ENCODE data around the gene KIF1A. TPM values are rescaled to one million over a fixed set of nuclear protein-coding genes. Genes with fewer than 3 reads are reported as not detected.

KIF1A gene
- total and polyA plus RNA-seq, 2 of the 13 experiments (the other 11 are each of a cell fraction or from before 2014, with no cell fraction given), result 0.01 TPM; not detected in 1

DNA sequence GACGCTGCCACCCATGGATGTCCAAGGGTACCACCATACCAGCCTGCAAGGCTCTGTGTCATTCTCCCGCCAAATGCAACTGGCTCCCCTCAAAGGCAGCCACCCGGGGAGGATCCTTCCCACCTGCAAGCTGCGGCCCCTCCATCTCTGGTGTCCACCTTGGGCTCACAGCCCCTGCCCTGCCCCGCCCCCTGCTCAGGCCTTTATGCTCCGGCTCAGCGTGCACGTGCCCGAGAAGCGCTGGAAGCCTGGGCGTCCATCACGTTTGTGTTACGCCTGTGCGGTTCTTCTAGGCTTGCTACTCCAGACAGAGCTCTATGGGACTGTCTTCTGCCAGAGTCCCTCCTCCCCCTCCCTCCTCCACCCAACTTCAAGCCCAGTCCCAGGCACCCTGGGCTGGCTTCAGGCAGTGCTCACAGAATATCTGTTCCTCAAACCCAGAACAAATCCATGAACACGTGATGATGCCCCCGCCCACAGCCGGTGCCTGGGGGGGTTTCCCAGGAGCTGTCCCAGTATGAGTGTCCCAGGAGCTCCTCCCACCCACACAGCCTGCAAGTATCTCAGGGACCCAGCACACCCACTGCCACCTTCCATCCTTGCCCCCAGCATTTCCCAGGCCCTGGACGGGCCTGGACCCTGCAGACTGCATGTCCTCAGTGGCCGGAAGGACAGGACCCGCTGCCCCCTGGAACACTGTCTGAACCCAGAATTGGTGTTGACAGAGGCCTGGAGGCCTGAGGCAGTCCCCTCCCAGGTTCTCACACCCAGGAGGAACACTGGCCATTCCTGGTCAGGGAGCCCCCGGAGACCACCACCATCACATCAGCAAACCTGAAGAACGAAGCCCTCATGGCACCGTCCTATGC lies 30.3 kb downstream of the KIF1A start:
- ChIA-PET CTCF (ENCODE audit: low intra/inter-chr PET ratio, low total read pairs) (no interaction called here), POLR2A (no interaction called here)
- H4K20me1 ChIP-seq (ENCODE audit: insufficient read depth, low read length), result no peaks in the 10 kb centered on the region; the same call in 1 of the 2 replicates
- H3K4me3 ChIP-seq (replicated peaks in 1 of 3; ENCODE audit: insufficient read depth in 1 of 3, low read depth in 2 of 3, low read length in 3 of 3), result no peak overlapping the region
- H3K4me2 ChIP-seq (ENCODE audit: low read depth, low read length), result no peak overlapping the region
- H3K79me2 ChIP-seq (ENCODE audit: insufficient read depth, low read length), result no peaks in the 10 kb centered on the region
- no peak for TF ChIP-seq MIXL1 (CRISPR knock-in tag; IDR thresholded peaks at IDR 0.05)
- no peak for TF ChIP-seq GZF1 (CRISPR knock-in tag; IDR thresholded peaks at IDR 0.05)
- TF ChIP-seq POLR2G (IDR thresholded peaks at IDR 0.05; ENCODE audit: low read depth, low read length), result no peak
- no peak for TF ChIP-seq IRX3 (CRISPR knock-in tag; IDR thresholded peaks at IDR 0.05; ENCODE audit: borderline replicate concordance, low read depth)
- no peak for TF ChIP-seq ELF1 (CRISPR knock-in tag; IDR thresholded peaks at IDR 0.05)
- TF ChIP-seq ZBTB7B (CRISPR knock-in tag; IDR thresholded peaks at IDR 0.05), result no peak
- TF ChIP-seq, protein P1, sequence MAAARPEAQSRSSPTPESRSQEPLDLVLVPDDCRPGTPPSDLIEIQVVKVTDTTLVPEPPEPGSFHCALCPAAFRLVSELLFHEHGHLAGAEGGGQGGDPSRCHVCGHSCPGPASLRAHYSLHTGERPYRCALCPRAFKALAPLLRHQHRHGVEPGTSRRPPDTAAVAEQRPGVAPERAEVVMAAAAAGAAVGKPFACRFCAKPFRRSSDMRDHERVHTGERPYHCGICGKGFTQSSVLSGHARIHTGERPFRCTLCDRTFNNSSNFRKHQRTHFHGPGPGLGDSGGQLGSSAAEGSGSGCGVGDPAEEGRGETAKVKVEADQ (CRISPR knock-in tag; IDR thresholded peaks at IDR 0.05; ENCODE audit: borderline replicate concordance), result no peak
- TF ChIP-seq, protein P2, sequence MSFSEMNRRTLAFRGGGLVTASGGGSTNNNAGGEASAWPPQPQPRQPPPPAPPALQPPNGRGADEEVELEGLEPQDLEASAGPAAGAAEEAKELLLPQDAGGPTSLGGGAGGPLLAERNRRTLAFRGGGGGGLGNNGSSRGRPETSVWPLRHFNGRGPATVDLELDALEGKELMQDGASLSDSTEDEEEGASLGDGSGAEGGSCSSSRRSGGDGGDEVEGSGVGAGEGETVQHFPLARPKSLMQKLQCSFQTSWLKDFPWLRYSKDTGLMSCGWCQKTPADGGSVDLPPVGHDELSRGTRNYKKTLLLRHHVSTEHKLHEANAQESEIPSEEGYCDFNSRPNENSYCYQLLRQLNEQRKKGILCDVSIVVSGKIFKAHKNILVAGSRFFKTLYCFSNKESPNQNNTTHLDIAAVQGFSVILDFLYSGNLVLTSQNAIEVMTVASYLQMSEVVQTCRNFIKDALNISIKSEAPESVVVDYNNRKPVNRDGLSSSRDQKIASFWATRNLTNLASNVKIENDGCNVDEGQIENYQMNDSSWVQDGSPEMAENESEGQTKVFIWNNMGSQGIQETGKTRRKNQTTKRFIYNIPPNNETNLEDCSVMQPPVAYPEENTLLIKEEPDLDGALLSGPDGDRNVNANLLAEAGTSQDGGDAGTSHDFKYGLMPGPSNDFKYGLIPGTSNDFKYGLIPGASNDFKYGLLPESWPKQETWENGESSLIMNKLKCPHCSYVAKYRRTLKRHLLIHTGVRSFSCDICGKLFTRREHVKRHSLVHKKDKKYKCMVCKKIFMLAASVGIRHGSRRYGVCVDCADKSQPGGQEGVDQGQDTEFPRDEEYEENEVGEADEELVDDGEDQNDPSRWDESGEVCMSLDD (CRISPR knock-in tag; IDR thresholded peaks at IDR 0.05; ENCODE audit: borderline replicate concordance), result no peak
- TF ChIP-seq, protein P3, sequence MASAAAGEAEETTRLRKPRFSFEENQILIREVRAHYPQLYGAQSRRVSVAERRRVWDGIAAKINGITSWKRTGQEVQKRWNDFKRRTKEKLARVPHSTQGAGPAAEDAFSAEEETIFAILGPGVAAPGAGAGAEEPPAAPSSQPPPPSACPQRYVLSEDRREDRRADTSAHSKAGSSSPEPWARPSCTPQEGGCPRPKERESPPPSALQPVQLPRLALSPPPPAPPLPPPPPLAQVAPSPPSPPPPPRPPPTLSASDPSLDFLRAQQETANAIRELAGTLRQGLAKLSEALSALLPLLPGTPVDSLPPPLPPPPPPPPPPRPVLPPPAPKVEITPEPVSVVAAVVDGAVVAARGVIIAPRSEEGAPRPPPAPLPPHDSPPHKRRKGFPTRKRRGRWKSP (CRISPR knock-in tag; IDR thresholded peaks at IDR 0.05), result no peak
- no peak for TF ChIP-seq SP1 (IDR thresholded peaks at IDR 0.05)
- TF ChIP-seq SP1 (CRISPR knock-in tag; IDR thresholded peaks at IDR 0.05), result no peak
- no peak for TF ChIP-seq SRSF9 (IDR thresholded peaks at IDR 0.05; ENCODE audit: borderline replicate concordance, insufficient read depth, low read depth, low read length, poor library complexity, severe bottlenecking)
- TF ChIP-seq TRIM24 (CRISPR knock-in tag; IDR thresholded peaks at IDR 0.05), result no peak
- no peak for TF ChIP-seq ZNF431 (CRISPR knock-in tag; IDR thresholded peaks at IDR 0.05; ENCODE audit: borderline replicate concordance, low read depth)
- no peak for TF ChIP-seq NONO (IDR thresholded peaks at IDR 0.05)
- TF ChIP-seq NONO (CRISPR knock-in tag; conservative IDR thresholded peaks at IDR 0.05), result no peak
- no peak for TF ChIP-seq ZNF607 (CRISPR knock-in tag; IDR thresholded peaks at IDR 0.05; ENCODE audit: borderline replicate concordance)
- TF ChIP-seq CENPX (CRISPR knock-in tag; IDR thresholded peaks at IDR 0.05), result no peak
- intact Hi-C loops (cut with micrococcal nuclease; ENCODE audit: unreplicated experiment) (no loop called here), in situ Hi-C loops (cut with HindIII; ENCODE audit: extremely low pct_ligation_motif_present, low pct_unique_long_range_greater_than_20kb) (no loop called here)
- no peaks in the 10 kb centered on the region for H3K36me3 ChIP-seq (replicated peaks in 1 of 2; ENCODE audit: control insufficient read depth in 1 of 2, insufficient read depth in 2 of 2, low read length in 2 of 2)
- H3K4me1 ChIP-seq (ENCODE audit: insufficient read depth, low read length), result peaks cover 16% of the 10 kb centered on the region
- DNase-seq (ENCODE audit: low spot score), result no peak
- no peaks in the 10 kb centered on the region for H3K9me3 ChIP-seq (ENCODE audit: low read length)
- H3K9ac ChIP-seq (ENCODE audit: insufficient read depth, low read depth, low read length), result no peak overlapping the region
- no peak for FAIRE-seq
- no peak for ATAC-seq
- no TSS peak for BruUV-seq (replicated peaks)
- 29% methylated on average over 19 of the region's 23 CpGs for WGBS (ENCODE audit: low lambda C conversion rate)
- H3K27me3 ChIP-seq (ENCODE audit: control insufficient read depth in 1 of 2, insufficient read depth in 2 of 2, low read length in 2 of 2), result peaks cover 16 to 65% of the 10 kb centered on the region in 2 experiments
- no peak overlapping the region for H2AFZ ChIP-seq (ENCODE audit: low read length)
- no peak overlapping the region for H3K27ac ChIP-seq (ENCODE audit: extremely low read length, insufficient read depth, low read length)
